HG03521 (cell line): ENCODE results near the gene NEK1.
"Not testable (repeated sequence)": the region's sequence is repeated elsewhere in the genome, so short reads cannot be mapped to it uniquely, and the experiment has no call there.

ENCODE experiments used
- ATAC-seq: cut with Tn5 transposase; IDR thresholded peaks from one replicate; pipeline ENCODE4 v1.9.1; 2021; ENCODE audit warnings: mild to moderate bottlenecking, moderate library complexity; ENCODE audit not compliant: unreplicated experiment

NEK1 gene

DNA sequence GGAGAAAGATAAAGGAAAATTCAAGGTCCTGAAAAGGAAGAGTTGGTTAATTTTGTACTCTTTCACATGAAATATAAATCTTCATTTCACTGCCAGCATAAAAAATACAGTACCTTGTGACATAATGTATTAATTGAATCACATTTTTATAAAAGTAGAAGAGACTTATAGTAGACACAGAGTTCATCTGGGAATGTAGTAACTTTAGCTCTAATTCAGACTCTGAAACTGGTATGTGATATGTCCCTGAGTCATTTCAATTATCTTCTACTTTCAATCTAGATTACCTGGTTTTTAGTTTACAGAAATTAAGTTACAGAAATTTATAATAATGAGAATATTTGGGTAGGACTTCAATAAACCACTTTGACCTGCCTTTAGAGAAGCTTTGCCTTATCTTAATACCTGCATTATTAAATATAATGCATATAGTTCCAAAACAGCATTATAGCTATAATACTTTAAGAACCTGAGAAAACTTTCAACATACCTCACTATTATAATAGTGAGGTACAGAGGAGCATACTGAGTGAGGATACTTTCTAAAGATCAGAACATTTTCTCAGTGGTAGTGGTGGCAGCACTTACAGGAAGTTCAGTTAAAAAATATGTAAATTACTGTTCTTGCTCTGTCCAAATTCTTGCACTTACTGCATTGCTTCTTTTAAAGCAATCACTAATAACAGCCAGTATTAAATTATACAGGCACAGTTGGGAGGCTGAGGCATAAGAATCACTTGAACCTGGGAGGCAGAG is 11.2 kb downstream of the NEK1 start:
- peak; percentile 61 for ATAC-seq

DNA sequence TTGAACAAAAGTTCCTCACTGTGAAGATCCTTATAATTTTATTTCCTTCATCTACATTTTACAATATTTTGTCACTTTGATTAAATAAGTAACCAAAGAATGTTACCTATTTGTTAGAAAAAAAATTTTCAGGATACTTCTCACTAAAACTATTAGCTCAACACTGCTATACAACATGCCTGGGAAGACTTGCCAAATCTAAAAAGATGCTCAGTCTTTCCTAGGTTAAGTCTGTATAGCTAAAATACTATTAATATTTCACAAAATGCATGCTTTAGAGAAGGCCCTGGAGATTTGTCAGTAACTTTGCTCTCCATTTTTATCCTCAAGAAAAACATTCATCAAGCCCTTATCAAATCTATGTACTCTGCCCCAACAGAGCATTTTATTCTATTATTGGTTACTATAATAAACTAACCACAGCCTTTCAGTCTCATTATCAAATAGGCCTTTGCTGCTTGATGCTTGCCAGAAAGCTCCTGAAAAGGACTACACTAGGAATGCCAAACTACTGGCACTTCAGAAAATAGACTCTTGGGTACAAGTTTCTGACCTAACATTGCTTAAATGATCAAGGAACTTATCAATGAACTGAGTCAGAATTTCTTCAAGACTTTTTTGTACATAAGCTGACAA is 17.7 kb downstream of the NEK1 start:
- no peak for ATAC-seq

DNA sequence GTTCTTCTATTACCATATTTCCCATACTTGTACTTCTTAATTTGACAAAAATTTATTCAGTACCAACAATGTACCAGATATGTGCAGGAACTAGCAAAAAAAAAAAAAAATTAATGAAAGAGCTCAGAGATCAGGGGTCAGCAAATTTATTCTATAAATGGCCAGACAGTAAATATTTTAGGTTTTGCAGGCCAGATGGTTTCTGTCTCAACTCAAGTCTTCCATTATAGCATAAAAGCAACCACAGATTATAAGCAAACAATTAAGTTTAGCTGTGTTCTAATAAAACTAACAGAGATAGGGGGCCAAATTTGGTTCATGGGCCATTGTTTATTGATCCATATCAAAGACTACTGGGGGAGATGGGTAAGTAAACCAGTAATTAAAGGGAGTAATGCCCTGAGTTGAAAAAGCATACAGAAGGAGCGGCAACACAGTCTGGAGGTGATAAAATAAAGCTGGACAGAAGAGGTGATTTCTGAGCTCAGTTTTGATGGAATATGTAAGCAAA is 19.3 kb downstream of the NEK1 start:
- ATAC-seq, result no peak

DNA sequence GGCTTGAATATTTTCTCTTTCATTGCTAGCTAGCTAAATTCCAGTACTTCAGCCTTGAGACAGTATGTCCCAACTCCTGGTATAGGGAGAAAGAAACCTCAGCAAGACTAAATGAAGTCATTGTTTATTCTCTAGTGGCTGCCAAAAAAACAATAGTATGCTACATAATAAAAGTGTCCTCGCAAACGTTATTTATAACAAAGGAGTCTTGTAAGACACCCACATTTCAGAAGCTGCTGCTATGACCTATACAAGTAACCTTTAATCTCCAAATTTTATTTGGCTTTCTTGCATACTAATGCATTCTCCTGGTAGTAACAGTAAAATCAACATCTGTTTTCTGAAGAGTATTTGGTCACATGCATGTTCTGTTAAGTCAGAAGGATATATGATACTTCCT is 28.8 kb downstream of the NEK1 start:
- ATAC-seq, result no peak

DNA sequence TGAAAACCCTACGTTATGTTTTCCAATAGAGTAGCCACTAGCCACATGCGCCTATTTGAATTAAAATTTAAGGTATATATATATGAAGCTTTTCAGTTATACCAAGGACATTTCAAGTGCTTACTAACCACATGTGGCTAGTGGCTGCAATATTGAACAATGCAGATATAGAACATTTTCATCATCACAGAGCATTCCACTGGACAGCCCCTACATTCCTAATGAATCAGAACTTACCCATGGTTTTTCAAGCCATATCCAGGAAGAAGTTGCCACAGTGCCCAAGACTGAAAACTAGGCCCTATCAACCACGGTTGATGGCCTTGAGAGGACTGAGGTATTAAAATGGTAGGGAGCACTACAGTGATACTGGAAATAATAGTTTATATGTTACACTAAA is 29.7 kb downstream of the NEK1 start:
- no peak for ATAC-seq

DNA sequence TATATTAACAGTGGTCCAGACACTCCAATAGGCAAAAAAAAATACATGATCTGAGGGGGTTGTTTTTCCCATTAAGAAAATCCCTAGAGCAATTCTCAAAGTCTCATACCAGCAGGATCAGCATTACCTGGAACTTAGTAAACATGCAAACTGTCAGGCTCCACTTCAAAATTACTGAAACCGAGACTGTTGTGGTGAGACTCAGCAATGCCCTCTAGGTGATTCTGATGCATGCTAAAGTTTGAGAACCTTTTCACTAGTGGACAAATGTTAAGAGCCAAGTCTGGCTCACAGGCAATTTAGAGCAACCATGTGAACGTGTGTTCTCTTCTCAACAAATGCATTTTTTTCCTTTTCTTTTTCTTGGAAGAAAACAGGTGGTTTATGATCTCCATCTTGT is 30.2 kb downstream of the NEK1 start:
- peak; percentile 90 for ATAC-seq

DNA sequence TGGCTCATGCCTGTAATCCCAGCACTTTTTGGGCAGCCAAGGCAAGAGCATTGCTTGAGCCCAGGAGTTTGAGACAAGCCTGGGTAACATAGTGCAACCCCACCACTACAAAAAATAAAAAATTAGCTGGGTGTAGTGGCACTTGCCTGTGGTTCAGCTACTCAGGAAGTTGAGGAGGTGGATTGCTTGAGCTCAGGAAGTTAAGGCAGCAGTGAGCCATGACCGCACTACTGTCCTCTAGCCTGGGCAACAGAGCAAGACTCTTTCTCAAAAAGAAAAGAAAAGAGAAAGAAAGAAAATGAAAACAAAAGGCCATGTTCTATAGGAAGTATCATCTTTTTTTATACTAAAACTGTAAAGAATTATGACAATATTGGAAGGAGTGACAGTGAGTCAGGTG is 38.5 kb downstream of the NEK1 start:
- ATAC-seq, result no peak

DNA sequence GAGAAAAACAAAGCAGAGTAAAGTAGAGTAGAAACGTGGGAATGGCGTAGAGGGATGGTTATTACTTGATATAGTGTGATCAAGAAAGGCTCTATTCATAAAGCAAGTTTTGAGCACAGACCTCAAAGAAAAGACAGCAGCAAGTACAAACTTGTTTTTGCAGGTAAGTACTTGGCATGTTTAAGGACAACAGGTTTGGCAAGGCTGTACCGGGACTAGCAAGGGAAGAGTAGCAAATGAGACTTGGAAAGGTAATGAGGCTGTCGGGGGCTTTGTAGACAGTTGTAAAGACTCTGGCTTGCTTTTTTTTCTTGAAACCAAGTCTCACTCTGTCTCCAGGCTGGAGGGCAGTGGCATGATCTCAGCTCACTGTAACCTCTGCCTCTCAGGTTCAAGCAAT is 40.9 kb downstream of the NEK1 start:
- no peak for ATAC-seq

DNA sequence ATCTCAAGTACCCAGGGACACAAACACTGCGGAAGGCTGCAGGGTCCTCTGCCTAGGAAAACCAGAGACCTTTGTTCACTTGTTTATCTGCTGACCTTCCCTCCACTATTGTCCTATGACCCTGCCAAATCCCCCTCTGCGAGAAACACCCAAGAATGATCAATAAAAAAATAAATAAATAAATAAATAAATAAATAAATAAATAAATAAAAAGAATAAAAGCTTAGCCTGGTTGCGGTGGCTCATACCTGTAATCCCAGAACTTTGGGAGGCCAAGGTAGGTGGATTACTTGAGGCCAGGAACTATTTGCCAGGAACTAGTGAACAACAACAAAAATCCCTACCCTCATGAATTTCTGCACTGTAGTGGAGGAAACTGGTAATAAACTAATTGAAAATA is 41.4 kb downstream of the NEK1 start:
- not testable (repeated sequence) for ATAC-seq

DNA sequence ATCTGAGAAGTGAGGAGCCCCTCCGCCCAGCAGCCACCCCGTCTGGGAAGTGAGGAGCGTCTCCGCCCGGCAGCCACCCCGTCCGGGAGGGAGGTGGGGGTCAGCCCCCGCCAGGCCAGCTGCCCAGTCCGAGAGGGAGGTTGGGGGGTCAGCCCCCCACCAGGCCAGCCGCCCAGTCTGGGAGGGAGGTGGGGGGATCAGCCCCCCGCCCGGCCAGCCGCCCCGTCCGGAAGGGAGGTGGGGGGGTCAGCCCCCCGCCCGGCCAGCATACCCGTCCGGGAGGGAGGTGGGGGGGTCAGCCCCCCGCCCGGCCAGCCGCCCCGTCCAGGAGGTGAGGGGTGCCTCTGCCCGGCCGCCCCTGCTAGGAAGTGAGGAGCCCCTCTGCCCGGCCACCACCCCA is 42.1 kb downstream of the NEK1 start:
- ATAC-seq, result not testable (repeated sequence)

DNA sequence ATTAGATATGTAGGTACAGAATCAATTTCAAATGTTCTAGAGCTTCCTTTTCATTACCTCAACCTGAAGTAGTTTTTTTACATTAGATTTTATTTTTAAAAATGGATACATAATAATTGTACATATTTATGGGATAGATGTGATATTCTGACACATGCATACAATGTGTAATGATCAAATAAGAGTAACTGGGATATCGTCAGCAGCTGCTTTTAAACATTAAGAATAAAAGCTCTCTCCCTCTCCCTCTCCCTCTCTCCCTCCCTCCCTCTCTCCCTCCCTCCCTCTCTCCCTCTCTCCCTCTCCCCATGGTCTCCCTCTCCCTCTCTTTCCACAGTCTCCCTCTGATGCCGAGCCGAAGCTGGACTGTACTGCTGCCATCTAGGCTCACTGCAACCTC is 43.2 kb downstream of the NEK1 start:
- not testable (repeated sequence) for ATAC-seq

DNA sequence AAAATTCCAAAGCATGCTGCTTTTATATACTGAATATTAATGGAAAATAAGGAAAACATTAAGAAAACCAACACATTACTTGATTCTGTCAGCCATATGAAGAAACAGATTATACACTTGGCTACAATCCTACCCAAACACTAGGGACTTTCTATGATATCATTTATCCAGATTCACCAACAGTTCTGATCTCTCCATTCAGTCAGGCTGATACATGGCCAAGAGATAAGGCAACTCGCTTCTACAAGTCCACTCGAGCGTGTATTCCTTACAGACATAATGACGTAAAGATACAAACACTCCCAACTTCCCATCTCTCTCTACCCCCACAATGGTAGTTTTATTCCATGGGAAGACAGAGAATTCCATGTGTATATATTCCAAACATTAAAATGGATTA is 44.5 kb downstream of the NEK1 start:
- ATAC-seq, result no peak

DNA sequence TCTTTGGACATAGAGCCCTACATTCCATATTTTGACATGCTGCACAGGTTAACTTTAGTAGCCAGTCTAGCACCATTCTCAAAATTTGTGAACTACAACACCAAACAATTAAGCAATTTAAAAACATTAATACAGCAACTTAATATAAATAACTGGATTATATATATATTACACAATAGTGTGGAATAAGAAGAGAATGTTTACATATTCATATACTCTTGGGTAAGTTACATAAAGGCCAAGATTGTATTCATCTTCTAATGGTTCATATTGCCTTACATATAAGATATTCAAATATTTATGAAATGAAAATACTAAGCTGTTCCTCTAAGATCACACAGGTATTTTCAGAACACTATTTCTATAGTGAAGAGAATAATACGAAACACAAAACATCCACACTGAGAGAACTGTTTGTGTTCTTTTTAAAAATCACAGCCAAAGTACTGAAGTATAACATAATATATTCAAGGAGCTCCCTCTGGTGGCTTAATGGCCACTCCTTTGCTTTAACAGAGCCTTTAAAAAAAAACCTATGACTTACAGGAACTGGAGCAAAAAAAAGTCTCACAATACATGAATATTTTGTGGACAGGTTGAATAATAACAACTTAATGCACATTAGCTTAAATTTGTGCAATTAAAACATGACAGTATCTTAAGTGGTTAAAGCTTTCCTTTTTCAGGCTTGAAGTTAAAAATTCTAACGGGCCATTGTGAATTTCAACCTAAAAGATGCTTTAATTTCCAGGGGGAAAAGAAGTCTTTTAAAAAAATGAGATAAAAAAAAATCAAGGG is 46.2 kb downstream of the NEK1 start:
- no peak for ATAC-seq

DNA sequence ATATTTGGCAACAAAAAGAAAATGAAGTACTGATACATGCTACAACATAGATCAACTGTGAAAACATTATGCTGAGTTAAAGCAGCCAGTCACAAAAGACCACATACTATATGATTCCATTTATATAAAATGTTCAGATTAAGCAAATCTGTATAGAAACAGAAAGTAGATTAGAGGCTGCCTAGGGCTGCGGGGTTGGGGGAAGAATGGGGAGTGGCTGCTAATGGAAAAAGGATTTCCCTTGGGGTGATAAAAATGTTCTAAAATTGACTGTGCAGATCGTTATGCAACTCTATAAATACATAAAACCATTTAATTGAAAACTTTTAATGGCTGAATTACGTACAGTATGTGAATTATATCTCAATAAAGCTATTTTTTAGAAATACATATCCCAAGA is 46.8 kb downstream of the NEK1 start:
- ATAC-seq, result no peak

DNA sequence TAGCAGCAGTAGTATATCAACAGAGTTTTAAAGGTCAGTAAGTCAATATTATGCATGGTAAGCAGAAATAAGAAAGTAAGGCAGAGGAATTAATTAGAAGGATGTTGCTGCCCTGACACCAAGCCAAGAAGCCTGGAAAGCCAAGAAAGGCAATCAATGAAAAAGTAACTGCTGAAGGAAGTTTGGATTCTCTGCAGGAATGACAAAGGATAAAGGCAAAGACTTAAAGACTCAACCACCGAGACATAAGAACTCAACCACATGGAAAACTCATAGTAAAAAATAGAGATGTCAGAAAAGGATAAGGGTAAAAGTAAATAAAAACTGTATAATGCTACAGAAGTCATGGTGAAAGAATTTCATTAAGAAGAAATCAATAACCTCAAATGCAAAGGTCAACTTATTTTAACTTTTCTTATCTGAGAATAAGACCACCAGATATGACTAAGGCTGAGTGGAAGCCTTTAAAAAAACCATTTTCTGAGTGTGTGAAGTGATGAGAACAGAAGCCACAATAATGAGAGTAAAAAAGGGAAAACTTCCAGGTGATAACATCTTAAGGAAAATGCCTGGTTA is 55.2 kb downstream of the NEK1 start:
- ATAC-seq, result no peak

DNA sequence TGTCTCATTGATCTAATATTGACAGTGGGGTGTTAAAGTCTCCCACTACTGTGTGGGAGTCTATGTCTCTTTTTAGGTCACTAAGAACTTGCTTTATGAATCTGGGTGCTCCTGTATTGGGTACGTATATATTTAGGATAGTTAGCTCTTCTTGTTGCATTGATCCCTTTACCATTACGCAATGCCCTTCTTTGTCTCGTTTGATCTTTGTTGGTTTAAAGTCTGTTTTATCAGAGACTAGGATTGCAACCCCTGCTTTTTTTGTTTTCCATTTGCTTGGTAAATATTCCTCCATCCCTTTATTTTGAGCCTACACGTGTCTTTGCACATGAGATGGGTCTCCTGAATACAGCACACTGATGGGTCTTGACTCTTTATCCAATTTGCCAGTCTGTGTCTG is 65.8 kb downstream of the NEK1 start:
- ATAC-seq, result not testable (repeated sequence)

DNA sequence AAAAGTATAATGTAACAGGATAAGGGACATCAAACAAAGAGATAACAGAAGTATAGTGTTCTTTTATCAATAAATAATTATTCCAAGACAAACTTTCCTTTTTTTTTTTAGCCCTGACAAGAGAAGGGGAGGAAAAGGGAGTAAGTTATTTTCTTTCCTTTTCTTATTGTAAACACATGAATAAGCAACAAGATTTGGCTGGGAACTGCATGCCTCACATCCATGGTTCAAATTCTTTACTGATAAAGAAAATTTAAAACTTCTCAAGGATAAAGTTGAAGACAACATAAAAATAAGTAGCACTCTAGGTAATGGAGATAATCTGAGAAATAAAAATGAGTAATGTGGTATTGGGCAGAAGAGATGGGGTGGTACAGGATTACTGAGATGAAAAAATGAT is 71.6 kb downstream of the NEK1 start:
- ATAC-seq, result no peak

DNA sequence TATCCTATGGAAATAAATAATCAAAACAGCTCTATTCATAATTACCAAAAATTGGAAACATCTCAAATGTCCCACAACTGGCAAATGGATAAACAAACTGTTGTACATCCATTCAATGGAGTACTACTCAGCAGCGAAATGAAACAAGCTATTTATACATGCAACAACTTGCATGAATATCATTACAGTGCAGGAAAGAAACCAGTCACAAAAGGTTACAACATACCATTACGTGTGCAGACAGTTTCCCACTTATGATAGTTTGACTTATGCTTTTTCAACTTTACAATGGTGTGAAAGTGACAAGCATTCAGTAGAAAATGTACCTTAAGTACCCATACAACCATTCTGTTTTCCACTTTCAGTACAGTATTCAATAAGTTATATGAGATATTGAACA is 82.3 kb downstream of the NEK1 start:
- no peak for ATAC-seq

DNA sequence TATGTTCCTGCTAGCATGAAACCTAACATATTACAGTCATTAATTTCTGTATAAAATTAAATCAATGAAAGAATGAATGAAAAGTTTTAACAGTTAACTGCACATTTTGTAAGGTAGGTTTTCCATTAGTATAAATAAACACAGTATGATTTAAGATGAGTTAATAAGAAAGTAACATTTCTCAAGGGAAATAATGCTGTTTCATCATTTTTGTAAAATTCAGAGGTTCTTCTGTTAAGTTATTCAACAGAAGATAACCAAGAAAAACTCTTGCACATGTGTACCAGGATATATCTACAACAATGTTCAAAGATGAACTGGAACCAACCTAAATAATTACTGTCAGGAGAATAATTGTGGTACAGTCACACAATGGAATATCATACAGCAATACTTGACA is 88.6 kb downstream of the NEK1 start:
- ATAC-seq, result no peak

DNA sequence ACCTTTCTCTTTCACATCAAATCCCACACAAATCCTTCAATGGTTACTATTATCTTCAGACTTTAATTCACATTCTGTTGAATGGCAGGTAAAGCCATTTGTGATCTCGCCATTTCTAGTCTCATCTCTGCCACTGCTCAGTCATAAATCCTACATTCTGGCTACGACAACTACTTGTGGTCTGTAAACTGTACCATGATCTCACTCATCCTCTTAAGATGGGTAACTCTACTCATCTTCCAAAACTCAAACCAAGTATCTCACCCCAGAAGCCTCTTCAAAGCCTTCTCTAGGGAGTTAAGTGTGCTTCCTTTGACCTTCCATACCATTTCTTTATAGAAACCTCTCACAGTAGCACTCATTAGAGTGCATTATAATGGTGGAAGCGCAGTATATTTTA is 101.8 kb downstream of the NEK1 start:
- ATAC-seq, result no peak

DNA sequence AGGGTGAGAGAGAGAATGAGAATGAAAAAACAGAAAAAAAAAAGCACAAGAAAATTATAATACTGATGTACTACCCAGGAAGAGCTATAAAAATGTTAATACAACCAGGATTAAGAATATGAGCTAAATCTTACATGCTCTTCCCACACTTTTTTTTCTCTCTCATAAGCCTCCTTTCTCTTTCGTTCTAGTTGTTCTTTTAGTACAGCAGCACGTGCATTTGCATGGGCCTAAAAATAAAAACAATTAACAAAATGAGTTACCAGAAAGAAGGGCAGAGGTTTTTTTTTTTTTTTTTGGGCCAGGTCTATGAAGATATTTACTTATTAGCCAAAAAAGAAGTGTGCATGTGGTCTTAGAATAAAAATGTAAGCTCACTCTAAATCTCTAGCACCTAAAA is 105.5 kb downstream of the NEK1 start:
- ATAC-seq, result no peak
